Posterior vena cava (tissue), 2 donors: Measurements from ENCODE around the gene MXRA8. TPM values are rescaled to one million over a fixed set of nuclear protein-coding genes. Genes with fewer than 3 reads are reported as not detected.

Source experiments
- DNase-seq: peaks from one replicate; pipeline ENCODE4 v3.0.0-alpha.2; 2020; ENCODE audit warnings: low spot score
- intact Hi-C, 2 donors: fragments of 100-400 bp; cut with DNase I; formaldehyde crosslinking; loops; one replicate each; pipeline versions ENCODE4 v1.14.1 to v1.14.2; 2022 to 2023
- microRNA-seq, 2 donors: library from miRNA; unstranded; fragments of <30 nt; microRNA quantifications; one replicate each; pipeline ENCODE4 v1.2.0, GENCODE V29; 2020 to 2021; ENCODE audit warnings: borderline microRNAs expressed in 2 of 2
- total RNA-seq, 2 donors: library from RNA; stranded (reverse); fragmentation: NEBNext Ultra II Directional; extraction: Animal tissue kit (Norgen Biotek cat#: 25700); gene quantifications; one replicate each; pipeline ENCODE4 v1.2.1, GENCODE V29; 2021
- donor health status: DM: yes; HTN: yes; CAD: no.
- donor health status: DM: yes; HTN: yes; CAD: no.

Gene MXRA8
- total RNA-seq, 2 donors from 2014 or later, result 104 to 174 TPM

- peak; percentile 93 for DNase-seq
- intact Hi-C loops, result no loop called here
Observed at GRCh38 chr1:1304331-1305299, 53.7 kb downstream of the MXRA8 start.

- intact Hi-C loops, result no loop called here
Observed at GRCh38 chr1:1303736-1304135, 54.6 kb downstream of the MXRA8 start.

DNA sequence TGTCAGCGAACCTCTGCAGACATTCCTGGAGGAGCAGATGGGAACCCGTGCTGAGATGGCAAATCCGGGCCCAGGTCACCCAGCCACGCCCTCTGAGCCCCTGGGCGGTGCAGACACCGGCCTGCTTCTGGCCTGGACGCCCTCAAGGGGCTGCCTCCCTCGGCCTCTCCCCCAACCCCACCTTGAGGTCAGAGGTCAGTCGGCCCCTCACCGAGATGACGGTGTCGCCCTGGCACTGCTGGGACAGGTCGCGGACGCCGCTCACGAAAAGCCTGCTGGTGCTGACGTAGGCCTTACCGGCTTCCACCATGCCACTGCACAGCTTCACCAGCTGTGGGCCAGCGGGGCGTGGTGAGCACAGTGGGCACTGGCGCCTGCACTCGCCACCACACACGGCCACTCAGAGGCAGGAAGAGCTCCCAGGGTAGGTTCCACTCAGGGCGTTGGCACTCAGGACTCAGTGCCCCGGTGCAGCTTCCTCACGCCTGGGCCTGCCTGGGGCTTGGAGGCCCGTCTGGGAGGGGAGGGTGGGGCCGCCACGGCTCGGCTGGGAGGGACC is 55.3 kb downstream of the MXRA8 start:
- no peak for DNase-seq
- intact Hi-C loops, result no loop called here

More at GRCh38 chr1:1303736-1304135, 54.6 kb downstream of the MXRA8 start:
- DNase-seq, result no peak

Small RNA genes within 50 kb of the gene (microRNA-seq; reads per million reads assigned to microRNA genes)
- gene MIR6727, result 0 to 0.26 reads per million in 2 donors
- 0.26 to 0.32 reads per million in 2 donors for gene MIR6808

Other genes starting within 250 kb of the MXRA8 start
- gene C1orf159, start 242.5 kb downstream of the MXRA8 start, total RNA-seq, result 1 to 10 TPM; 6.7 to 7.4 TPM
- gene TTLL10, start 184.7 kb downstream of the MXRA8 start, total RNA-seq, result under 1 TPM in 1 of 2 donors, not detected in 1; 0.19 TPM
- gene TNFRSF18, start 152.0 kb downstream of the MXRA8 start, total RNA-seq, result under 1 TPM; 0.33 to 0.93 TPM
- 1 to 10 TPM; 2.0 to 2.8 TPM for gene TNFRSF4, start 144.4 kb downstream of the MXRA8 start, total RNA-seq
- gene SDF4, start 126.6 kb downstream of the MXRA8 start, total RNA-seq, result 100 to 1,000 TPM; 121 to 151 TPM
- 10 to 100 TPM in 1 of 2 donors, 1 to 10 TPM in 1; 9.9 to 10.3 TPM for gene B3GALT6, start 126.3 kb downstream of the MXRA8 start, total RNA-seq
- 1 to 10 TPM; 1.9 to 4.1 TPM for gene C1QTNF12, start 111.8 kb downstream of the MXRA8 start, total RNA-seq
- 10 to 100 TPM; 29.0 to 32.0 TPM for gene UBE2J2, start 84.7 kb downstream of the MXRA8 start, total RNA-seq
- gene SCNN1D, start 78.1 kb downstream of the MXRA8 start, total RNA-seq, result 1 to 10 TPM; 1.8 to 6.1 TPM
- gene ACAP3, start 50.6 kb downstream of the MXRA8 start, total RNA-seq, result 10 to 100 TPM; 40.9 to 50.9 TPM
- 10 to 100 TPM in 1 of 2 donors, 1 to 10 TPM in 1; 8.3 to 10.5 TPM for gene PUSL1, start 50.0 kb downstream of the MXRA8 start, total RNA-seq
- gene INTS11, start 33.9 kb downstream of the MXRA8 start, total RNA-seq, result 10 to 100 TPM; 61.8 to 65.6 TPM
- 10 to 100 TPM; 11.6 to 14.1 TPM for gene CPTP, start 33.8 kb downstream of the MXRA8 start, total RNA-seq
- gene TAS1R3, start 27.3 kb downstream of the MXRA8 start, total RNA-seq, result under 1 TPM in 1 of 2 donors, not detected in 1; 0.09 TPM
- gene DVL1, start 9.1 kb downstream of the MXRA8 start, total RNA-seq, result 10 to 100 TPM; 45.9 to 61.9 TPM
- gene AURKAIP1, start 16.7 kb upstream of the MXRA8 start, total RNA-seq, result 10 to 100 TPM; 70.9 to 78.8 TPM
- gene CCNL2, start 40.8 kb upstream of the MXRA8 start, total RNA-seq, result 100 to 1,000 TPM; 102 to 109 TPM
- 10 to 100 TPM; 69.7 to 75.0 TPM for gene MRPL20, start 48.7 kb upstream of the MXRA8 start, total RNA-seq
- 1 to 10 TPM; 2.4 to 7.4 TPM for gene ANKRD65, start 62.7 kb upstream of the MXRA8 start, total RNA-seq
- gene VWA1, start 77.1 kb upstream of the MXRA8 start, total RNA-seq, result 10 to 100 TPM; 59.8 to 67.7 TPM
- under 1 TPM; 0.14 to 0.83 TPM for gene ATAD3C, start 91.1 kb upstream of the MXRA8 start, total RNA-seq
- gene ATAD3B, start 113.2 kb upstream of the MXRA8 start, total RNA-seq, result 10 to 100 TPM in 1 of 2 donors, 1 to 10 TPM in 1; 8.5 to 13.1 TPM
- gene ATAD3A, start 153.6 kb upstream of the MXRA8 start, total RNA-seq, result 10 to 100 TPM; 12.2 to 14.2 TPM
- 1 to 10 TPM; 3.9 to 7.8 TPM for gene TMEM240, start 182.1 kb upstream of the MXRA8 start, total RNA-seq
- 10 to 100 TPM; 60.7 to 66.0 TPM for gene SSU72, start 216.3 kb upstream of the MXRA8 start, total RNA-seq
- gene FNDC10, start 241.6 kb upstream of the MXRA8 start, total RNA-seq, result 1 to 10 TPM; 1.2 to 3.6 TPM